K562 (cell line): ENCODE data around the gene NKAPL. TPM values are rescaled to one million over a fixed set of nuclear protein-coding genes. Genes with fewer than 3 reads are reported as not detected.

ENCODE experiments used
- CAMTA2 ChIP-seq: fragments of 250-450 bp; sonication (Bioruptor Pico); conservative IDR thresholded peaks from 2 replicates; pipeline ENCODE4 v1.5.1; 2022
- CXXC5 ChIP-seq: fragments of 250-450 bp; sonication (Bioruptor Pico); IDR thresholded peaks from 2 replicates; pipeline ENCODE4 v1.8.0; 2022; ENCODE audit warnings: inconsistent platforms, mild to moderate bottlenecking, moderate library complexity
- DDX20 ChIP-seq: fragments of 450-650 bp; IDR thresholded peaks from 2 replicates; pipeline ENCODE4 v1.6.1; 2016; ENCODE audit warnings: missing genetic modification characterization, low read depth, mild to moderate bottlenecking, missing compliant biosample characterization, moderate library complexity
- ELF1 ChIP-seq: fragments of 200-800 bp; sonication (Bioruptor generic); IDR thresholded peaks from 2 replicates; pipeline ENCODE4 v1.6.1; 2016; ENCODE audit warnings: missing genetic modification characterization, missing compliant biosample characterization
- HSF4 ChIP-seq: fragments of 250-450 bp; sonication (Bioruptor Pico); IDR thresholded peaks from 2 replicates; pipeline ENCODE4 v2.1.2; 2022; ENCODE audit warnings: mild to moderate bottlenecking, moderate library complexity, borderline replicate concordance
- KAT7 ChIP-seq: sonication (generic); formaldehyde crosslinking; IDR thresholded peaks from 2 replicates; pipeline ENCODE4 v1.8.0; 2022; ENCODE audit warnings: missing genetic modification reagents, mild to moderate bottlenecking, borderline replicate concordance
- MAFK ChIP-seq: IDR thresholded peaks from 2 replicates; pipeline ENCODE4 v1.6.1; 2011; ENCODE audit warnings: low read length, improper control_type of control experiment
- MBD2 ChIP-seq: sonication (generic); IDR thresholded peaks from 2 replicates; pipeline ENCODE4 v1.6.1; 2016; ENCODE audit warnings: low read depth, borderline replicate concordance
- NCOA4 ChIP-seq: fragments of 450-650 bp; IDR thresholded peaks from 2 replicates; pipeline ENCODE4 v1.6.1; 2018; ENCODE audit warnings: mild to moderate bottlenecking; ENCODE audit not compliant: partially characterized antibody
- NFATC3 ChIP-seq: fragments of 450-650 bp; IDR thresholded peaks from 2 replicates; pipeline ENCODE4 v1.6.1; 2017; ENCODE audit warnings: mild to moderate bottlenecking
- PRMT5 ChIP-seq: sonication (generic); formaldehyde crosslinking; IDR thresholded peaks from 2 replicates; pipeline ENCODE4 v1.5.0; 2020; ENCODE audit warnings: missing genetic modification reagents
- SIN3A ChIP-seq, 2 experiments: fragments of 150-350 bp in 1 of 2; IDR thresholded peaks; 2 replicates each; pipeline ENCODE4 v1.6.1; 2011 to 2016; ENCODE audit warnings: borderline replicate concordance in 2 of 2, low read depth in 2 of 2, low read length in 2 of 2, mild to moderate bottlenecking in 2 of 2, moderate library complexity in 2 of 2; ENCODE audit not compliant: control insufficient read depth in 1 of 2
- SNAPC5 ChIP-seq: fragments of 250-450 bp; sonication (Bioruptor Pico); IDR thresholded peaks from 2 replicates; pipeline ENCODE4 v1.8.0; 2021; ENCODE audit warnings: moderate library complexity, mild to moderate bottlenecking, inconsistent platforms
- TCFL5 ChIP-seq: fragments of 250-450 bp; sonication (Bioruptor Pico); conservative IDR thresholded peaks from 2 replicates; pipeline ENCODE4 v1.6.1; 2021; ENCODE audit warnings: mild to moderate bottlenecking, moderate library complexity, matching md5 sums
- TFAM ChIP-seq: fragments of 250-450 bp; sonication (Bioruptor Pico); conservative IDR thresholded peaks from 2 replicates; pipeline ENCODE4 v1.5.0; 2021; ENCODE audit warnings: mild to moderate bottlenecking, moderate library complexity
- ZFP36 ChIP-seq: fragments of 150-350 bp; IDR thresholded peaks from 2 replicates; pipeline ENCODE4 v1.6.1; 2018; ENCODE audit warnings: low read length, low read depth; ENCODE audit not compliant: partially characterized antibody
- ZNF146 ChIP-seq: IDR thresholded peaks from one replicate; pipeline ENCODE4 v1.6.1; 2018; ENCODE audit warnings: missing compliant biosample characterization; ENCODE audit not compliant: unreplicated experiment
- ZNF639 ChIP-seq, 2 experiments: fragments of 200-800 bp in 1 of 2; sonication (Bioruptor generic) in 1 of 2; sonication (generic) in 1 of 2; formaldehyde crosslinking in 1 of 2; IDR thresholded peaks in 1 of 2; conservative IDR thresholded peaks in 1 of 2; 2 replicates each; pipeline versions ENCODE4 v1.5.0 to v1.6.1; 2016 to 2020; ENCODE audit warnings: missing compliant biosample characterization in 1 of 2, missing genetic modification characterization in 1 of 2, missing genetic modification reagents in 1 of 2
- polyA plus RNA-seq, 8 experiments: library from polyadenylated mRNA; depleted of rRNA in 4 of 8; stranded (reverse) in 5 of 8; unstranded in 3 of 8; fragments of >200 nt; fragmentation: Nextera tagmentation in 2 of 8; fragmentation: Illumina TruSeq in 1 of 8; extraction: Ambion mirVana in 2 of 8; extraction: Trizol in 1 of 8; gene quantifications; 2 replicates each; pipeline versions ENCODE4 v1.2.1 to v1.2.3, GENCODE V29; 2011 to 2014; ENCODE audit warnings: inconsistent platforms in 1 of 8, missing spikeins in 1 of 8
- total RNA-seq, 7 experiments: library from RNA; depleted of rRNA in 6 of 7; stranded (reverse); fragments of >200 nt in 6 of 7; fragmentation: Illumina TruSeq in 2 of 7; extraction: Trizol in 2 of 7; gene quantifications; 2 replicates each; pipeline versions ENCODE4 v1.2.1 to v1.2.3, GENCODE V29; 2011 to 2021; ENCODE audit warnings: low replicate concordance in 1 of 7
- TF ChIP-seq, protein P1 (sequence below): IDR thresholded peaks from 2 replicates; pipeline ENCODE4 v1.6.1; 2016; ENCODE audit warnings: missing genetic modification characterization, missing compliant biosample characterization
- TF ChIP-seq, protein P2 (sequence below): fragments of 250-450 bp; sonication (Bioruptor Pico); IDR thresholded peaks from 2 replicates; pipeline ENCODE4 v1.9.0; 2021; ENCODE audit warnings: mild to moderate bottlenecking, inconsistent platforms
- TF ChIP-seq, protein P3 (sequence below): fragments of 450-650 bp; formaldehyde crosslinking; IDR thresholded peaks from 2 replicates; pipeline ENCODE4 v1.4.0; 2020; ENCODE audit warnings: mild to moderate bottlenecking

NKAPL gene
- total and polyA plus RNA-seq, 9 of the 15 experiments (the other 6 are each of a cell fraction or from before 2014, with no cell fraction given), result not detected

- TF ChIP-seq ZNF639 (CRISPR knock-in tag; conservative IDR thresholded peaks at IDR 0.05 in 1 of 2, IDR thresholded peaks at IDR 0.05 in 1 of 2), result no peak
- TF ChIP-seq ZNF146, result no peak
- no peak for TF ChIP-seq TFAM
- no peak for TF ChIP-seq MBD2
- TF ChIP-seq CXXC5 (CRISPR knock-in tag), result peak; percentile 92
- TF ChIP-seq NCOA4, result no peak
- TF ChIP-seq HSF4 (CRISPR knock-in tag), result 0 out of 2 replicates have a peak, but pooled peaks have one; percentile 30
- TF ChIP-seq SNAPC5, result no peak
- TF ChIP-seq, protein P1, sequence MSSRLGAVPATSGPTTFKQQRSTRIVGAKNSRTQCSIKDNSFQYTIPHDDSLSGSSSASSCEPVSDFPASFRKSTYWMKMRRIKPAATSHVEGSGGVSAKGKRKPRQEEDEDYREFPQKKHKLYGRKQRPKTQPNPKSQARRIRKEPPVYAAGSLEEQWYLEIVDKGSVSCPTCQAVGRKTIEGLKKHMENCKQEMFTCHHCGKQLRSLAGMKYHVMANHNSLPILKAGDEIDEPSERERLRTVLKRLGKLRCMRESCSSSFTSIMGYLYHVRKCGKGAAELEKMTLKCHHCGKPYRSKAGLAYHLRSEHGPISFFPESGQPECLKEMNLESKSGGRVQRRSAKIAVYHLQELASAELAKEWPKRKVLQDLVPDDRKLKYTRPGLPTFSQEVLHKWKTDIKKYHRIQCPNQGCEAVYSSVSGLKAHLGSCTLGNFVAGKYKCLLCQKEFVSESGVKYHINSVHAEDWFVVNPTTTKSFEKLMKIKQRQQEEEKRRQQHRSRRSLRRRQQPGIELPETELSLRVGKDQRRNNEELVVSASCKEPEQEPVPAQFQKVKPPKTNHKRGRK (tag), result no peak
- no peak for TF ChIP-seq TCFL5 (CRISPR knock-in tag)
- TF ChIP-seq, protein P2, sequence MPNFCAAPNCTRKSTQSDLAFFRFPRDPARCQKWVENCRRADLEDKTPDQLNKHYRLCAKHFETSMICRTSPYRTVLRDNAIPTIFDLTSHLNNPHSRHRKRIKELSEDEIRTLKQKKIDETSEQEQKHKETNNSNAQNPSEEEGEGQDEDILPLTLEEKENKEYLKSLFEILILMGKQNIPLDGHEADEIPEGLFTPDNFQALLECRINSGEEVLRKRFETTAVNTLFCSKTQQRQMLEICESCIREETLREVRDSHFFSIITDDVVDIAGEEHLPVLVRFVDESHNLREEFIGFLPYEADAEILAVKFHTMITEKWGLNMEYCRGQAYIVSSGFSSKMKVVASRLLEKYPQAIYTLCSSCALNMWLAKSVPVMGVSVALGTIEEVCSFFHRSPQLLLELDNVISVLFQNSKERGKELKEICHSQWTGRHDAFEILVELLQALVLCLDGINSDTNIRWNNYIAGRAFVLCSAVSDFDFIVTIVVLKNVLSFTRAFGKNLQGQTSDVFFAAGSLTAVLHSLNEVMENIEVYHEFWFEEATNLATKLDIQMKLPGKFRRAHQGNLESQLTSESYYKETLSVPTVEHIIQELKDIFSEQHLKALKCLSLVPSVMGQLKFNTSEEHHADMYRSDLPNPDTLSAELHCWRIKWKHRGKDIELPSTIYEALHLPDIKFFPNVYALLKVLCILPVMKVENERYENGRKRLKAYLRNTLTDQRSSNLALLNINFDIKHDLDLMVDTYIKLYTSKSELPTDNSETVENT (CRISPR knock-in tag), result peak; percentile 98
- TF ChIP-seq, protein P3, sequence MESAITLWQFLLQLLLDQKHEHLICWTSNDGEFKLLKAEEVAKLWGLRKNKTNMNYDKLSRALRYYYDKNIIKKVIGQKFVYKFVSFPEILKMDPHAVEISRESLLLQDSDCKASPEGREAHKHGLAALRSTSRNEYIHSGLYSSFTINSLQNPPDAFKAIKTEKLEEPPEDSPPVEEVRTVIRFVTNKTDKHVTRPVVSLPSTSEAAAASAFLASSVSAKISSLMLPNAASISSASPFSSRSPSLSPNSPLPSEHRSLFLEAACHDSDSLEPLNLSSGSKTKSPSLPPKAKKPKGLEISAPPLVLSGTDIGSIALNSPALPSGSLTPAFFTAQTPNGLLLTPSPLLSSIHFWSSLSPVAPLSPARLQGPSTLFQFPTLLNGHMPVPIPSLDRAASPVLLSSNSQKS (CRISPR knock-in tag), result no peak
- TF ChIP-seq MAFK, result no peak
- TF ChIP-seq PRMT5 (CRISPR knock-in tag), result no peak
- no peak for TF ChIP-seq ZFP36
- peak; percentile 65 to 93; a peak in 2 of 4 replicates for TF ChIP-seq SIN3A (IDR thresholded peaks at IDR 0.05; ENCODE audit: borderline replicate concordance in 2 of 2, control insufficient read depth in 1 of 2, low read depth in 2 of 2, low read length in 2 of 2)
- TF ChIP-seq CAMTA2 (CRISPR knock-in tag), result no peak
- TF ChIP-seq ELF1 (tag), result no peak; the same call in 1 of the 2 replicates
- no peak for TF ChIP-seq NFATC3
- TF ChIP-seq DDX20, result no peak
- peak; percentile 86; the same call in 1 of the 2 replicates for TF ChIP-seq KAT7
Measured at GRCh38 chr6:28281288-28282064, 22.4 kb downstream of the NKAPL start, which contains the start of gene PGBD1 (continued).
